HG03342 (cell line): ENCODE measurements around the gene ATAD1.
"Not testable (repeated sequence)": the region's sequence is repeated elsewhere in the genome, so short reads cannot be mapped to it uniquely, and the experiment has no call there.

Source experiments
- ATAC-seq: cut with Tn5 transposase; IDR thresholded peaks from one replicate; pipeline ENCODE4 v1.9.1; 2021; ENCODE audit warnings: mild to moderate bottlenecking, moderate library complexity; ENCODE audit not compliant: unreplicated experiment

The ATAD1 gene, protein sequence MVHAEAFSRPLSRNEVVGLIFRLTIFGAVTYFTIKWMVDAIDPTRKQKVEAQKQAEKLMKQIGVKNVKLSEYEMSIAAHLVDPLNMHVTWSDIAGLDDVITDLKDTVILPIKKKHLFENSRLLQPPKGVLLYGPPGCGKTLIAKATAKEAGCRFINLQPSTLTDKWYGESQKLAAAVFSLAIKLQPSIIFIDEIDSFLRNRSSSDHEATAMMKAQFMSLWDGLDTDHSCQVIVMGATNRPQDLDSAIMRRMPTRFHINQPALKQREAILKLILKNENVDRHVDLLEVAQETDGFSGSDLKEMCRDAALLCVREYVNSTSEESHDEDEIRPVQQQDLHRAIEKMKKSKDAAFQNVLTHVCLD

DNA sequence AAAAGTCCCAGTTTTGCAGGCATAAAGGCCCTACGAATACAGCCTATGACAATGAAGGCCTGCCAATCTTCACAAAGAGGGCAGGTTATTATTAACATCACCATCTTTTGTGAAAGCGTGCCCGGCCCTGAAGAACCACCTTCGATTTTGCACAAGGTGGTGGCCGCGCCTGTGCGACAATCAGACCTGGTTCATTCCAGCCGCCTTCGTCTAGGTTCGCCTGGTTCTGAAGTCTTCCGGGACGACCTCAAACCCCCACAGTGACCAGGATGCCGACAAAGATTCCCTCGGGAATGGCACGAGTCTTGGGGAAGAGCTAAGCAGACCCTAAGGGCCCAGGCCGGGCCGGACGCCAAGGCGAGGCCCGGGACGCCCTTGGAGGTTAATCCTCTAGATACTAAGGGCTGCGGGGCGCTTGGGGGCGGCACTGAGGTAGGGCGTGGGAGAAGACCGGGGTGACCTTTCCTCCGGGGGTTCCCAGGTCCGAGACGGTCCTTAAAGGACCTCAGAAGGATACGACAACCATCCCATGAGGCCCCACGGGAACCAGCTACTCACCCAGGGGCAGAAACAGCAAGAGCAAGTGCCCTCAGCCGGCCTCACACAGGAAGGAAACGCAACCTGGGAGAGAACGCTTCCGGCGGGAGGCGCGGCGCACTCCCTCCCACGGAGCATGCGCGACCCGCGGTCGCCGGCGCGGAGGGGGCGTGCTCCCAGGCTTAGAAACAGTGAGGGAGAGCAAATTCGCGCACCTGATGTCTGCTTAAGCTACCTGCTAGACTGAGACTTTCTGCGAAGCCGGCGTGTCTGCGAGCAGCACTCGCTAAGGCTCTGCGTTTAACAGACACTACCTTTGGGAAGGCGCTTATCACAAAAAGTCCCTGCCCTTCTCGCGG lies at the start of gene ATAD1:
TSS of gene ATAD1 (minus strand) at position 618 of the 896 bp plus-strand sequence. CDS start 3,627 bp downstream, outside the sequence.
- ATAC-seq, result peak; percentile 67

DNA sequence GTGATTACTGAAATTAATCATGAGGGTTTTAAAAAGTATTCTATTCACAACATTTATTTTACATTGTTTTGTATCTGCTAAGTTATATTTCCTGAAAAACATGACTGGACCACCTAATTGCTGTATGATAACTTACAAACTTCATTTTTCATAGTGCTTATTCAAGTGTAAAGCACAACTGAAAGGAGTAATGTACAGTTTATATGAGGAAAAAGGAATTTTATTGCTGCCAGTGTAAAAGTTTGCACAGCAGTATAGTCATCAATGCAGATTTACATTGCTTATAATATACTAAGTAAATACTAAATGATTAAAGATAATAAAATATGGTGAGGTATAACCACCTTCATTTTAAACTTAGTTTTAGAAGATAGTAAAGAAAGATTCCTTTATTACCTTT lies 49.4 kb upstream of the ATAD1 start:
- ATAC-seq, result no peak

DNA sequence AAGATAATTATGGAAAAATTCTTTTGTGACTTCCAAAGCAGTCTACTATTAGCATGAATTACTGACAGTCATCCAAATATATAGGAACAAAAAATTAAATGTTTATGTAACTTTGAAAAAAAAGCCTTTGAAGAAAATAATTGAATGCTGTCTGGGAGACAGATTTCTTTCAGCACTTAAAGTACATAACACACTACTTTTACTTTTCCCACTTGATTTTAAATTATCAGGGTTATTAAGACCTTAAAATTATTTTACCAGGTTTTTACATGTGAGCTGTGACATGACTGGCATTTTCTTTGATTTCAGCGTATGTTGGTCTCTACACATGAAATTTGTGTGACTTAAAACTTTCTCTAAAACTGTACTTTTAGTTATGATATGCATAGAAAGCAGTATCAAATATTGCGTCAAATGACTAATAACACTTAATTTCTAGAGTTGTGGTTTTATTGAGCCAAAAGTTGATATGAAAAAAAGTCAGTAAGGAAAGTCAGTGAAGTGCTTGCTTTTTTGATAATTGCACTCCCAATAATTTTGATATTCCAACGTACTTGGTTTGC lies 48.5 kb upstream of the ATAD1 start:
- no peak for ATAC-seq

DNA sequence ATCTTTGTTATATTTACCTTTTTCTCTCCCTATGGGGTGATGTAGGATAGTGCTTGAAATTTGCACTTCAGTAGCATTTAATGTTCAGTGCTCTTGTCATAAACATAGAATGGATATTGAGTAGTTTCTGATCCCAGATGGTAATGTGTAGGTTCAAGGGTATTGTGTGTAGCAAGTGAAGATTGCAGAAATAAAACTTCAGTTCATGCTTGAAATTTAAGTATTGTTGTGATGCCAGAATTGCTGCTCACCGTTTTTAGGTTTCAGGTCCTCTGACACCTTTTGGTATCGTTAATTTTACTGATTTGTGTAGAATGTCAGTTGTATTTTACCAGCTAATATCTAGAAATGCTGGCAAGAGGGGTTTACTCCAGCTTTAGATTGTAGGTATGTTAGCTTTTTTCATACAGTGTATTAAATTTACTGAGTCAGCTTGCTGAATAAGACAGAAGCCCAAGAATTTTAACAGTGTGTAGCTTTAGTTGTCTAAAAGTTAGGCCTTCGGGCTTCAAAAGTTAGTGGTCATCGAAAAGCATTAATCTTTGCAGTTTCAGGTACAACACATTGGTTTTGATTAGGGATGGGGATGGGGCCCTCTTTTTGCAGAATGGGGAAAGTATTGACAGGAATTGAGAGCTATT lies 47.3 kb upstream of the ATAD1 start:
- ATAC-seq, result no peak

DNA sequence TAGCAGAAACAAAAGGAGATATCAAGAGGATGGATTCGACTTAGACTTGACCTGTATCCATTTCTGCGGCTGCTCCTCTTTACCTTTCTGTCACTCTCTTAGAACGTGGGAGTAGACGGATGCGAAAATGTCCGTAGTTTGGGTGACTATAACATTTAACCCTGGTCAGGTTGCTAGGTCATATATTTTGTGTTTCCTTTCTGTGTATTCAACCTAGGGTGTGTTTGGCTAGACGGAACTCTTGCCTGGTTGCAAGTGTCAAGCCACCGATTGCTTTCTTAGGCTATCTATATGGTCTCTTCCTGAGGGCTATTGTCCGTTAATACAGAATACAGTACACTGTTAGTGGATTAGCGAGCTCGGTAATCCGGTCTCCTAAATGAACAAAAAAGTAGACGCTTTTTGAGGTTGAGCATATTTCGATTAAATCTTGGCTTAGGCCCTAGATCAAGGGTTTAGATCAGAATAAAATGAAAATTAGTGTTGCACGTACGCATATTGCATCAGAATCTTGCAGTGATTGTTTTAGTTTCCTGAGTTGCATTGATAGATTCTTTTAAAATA lies 46.6 kb upstream of the ATAD1 start:
- no peak for ATAC-seq

DNA sequence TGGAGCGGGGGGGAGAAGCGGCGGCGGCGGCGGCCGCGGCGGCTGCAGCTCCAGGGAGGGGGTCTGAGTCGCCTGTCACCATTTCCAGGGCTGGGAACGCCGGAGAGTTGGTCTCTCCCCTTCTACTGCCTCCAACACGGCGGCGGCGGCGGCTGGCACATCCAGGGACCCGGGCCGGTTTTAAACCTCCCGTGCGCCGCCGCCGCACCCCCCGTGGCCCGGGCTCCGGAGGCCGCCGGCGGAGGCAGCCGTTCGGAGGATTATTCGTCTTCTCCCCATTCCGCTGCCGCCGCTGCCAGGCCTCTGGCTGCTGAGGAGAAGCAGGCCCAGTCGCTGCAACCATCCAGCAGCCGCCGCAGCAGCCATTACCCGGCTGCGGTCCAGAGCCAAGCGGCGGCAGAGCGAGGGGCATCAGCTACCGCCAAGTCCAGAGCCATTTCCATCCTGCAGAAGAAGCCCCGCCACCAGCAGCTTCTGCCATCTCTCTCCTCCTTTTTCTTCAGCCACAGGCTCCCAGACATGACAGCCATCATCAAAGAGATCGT lies 46.0 kb upstream of the ATAD1 start:
- ATAC-seq, result not testable (repeated sequence)

DNA sequence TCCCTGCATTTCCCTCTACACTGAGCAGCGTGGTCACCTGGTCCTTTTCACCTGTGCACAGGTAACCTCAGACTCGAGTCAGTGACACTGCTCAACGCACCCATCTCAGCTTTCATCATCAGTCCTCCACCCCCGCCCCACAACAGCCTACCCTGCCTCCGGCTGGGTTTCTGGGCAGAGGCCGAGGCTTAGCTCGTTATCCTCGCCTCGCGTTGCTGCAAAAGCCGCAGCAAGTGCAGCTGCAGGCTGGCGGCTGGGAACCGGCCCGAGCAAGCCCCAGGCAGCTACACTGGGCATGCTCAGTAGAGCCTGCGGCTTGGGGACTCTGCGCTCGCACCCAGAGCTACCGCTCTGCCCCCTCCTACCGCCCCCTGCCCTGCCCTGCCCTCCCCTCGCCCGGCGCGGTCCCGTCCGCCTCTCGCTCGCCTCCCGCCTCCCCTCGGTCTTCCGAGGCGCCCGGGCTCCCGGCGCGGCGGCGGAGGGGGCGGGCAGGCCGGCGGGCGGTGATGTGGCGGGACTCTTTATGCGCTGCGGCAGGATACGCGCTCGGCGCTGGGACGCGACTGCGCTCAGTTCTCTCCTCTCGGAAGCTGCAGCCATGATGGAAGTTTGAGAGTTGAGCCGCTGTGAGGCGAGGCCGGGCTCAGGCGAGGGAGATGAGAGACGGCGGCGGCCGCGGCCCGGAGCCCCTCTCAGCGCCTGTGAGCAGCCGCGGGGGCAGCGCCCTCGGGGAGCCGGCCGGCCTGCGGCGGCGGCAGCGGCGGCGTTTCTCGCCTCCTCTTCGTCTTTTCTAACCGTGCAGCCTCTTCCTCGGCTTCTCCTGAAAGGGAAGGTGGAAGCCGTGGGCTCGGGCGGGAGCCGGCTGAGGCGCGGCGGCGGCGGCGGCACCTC lies 45.3 kb upstream of the ATAD1 start, which contains the start of the genes KLLN and PTEN:
TSS of gene KLLN (minus strand) at position 481 of the 891 bp plus-strand sequence. CDS start 1,046 bp downstream, outside the sequence.
TSS of gene PTEN (plus strand) at position 573 of the 891 bp plus-strand sequence. CDS start 845 bp downstream, outside the sequence.
- ATAC-seq, result peak; percentile 34

DNA sequence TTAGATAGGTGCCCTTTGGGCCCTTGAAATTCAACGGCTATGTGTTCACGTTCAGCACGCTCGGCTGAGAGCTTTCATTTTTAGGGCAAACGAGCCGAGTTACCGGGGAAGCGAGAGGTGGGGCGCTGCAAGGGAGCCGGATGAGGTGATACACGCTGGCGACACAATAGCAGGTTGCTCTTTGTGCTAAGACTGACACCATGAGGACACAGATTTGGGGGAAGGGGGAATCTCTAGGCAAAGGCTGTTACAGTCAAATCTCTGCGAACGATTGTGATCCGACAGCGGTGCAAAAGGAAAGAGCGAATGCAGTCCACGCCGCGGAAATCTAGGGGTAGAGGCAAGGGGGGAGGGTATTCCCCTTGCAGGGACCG lies 44.6 kb upstream of the ATAD1 start:
- peak; percentile 13 for ATAC-seq

DNA sequence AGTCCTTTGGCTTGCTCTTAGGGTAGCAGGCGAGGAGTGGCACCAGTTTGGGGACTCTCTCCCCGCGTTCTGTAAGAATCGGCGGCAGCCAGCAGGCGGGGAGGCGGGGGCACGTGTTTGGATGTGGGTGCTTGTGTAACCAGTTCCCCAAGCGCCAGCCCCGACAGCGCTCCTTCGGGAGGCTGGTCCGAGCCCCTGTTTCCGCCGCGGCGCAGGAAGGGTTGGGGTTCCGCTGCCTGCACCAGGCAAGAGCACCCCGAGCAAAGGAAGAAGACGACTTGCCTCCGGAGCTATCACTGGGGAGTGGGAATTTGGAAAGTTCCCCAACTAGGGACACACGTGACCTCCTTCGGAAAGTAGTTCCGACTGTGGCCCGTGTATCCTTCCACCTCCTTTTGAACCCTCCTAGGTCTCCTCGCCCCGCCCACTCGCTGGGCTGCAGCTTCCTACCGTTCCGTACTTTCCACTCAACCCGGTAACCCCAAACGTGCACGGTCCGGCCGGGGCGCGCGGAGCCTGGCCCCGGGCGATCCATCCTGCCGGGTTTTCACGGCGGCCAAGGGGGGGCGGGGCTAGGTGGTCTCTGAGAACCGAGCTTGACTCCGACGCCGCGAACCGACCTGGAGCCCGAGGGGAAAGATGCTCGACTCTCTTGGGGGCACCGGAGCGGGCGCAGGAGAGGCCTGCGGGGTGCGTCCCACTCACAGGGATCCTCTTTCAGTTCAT lies 44.1 kb upstream of the ATAD1 start:
- ATAC-seq, result peak; percentile 39

DNA sequence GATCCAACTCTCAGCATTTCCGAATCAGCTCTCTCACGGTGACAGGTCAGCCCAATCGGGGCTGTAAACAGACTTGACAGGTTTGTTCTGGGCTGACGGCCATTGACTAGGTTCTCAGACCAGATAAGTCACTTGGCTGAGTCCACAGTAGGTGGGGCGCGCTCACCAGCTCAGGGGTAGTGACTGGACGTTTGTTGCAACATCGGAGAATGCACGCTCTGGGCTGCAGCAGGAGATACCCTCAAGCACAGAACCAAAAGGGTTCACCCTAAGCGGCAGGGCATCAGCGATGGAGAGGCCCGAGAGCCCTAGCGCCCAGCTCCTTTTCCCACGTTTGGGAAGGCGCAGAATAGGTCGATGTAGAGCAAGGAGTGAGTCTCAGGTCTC lies 43.5 kb upstream of the ATAD1 start:
- peak; percentile 7 for ATAC-seq

DNA sequence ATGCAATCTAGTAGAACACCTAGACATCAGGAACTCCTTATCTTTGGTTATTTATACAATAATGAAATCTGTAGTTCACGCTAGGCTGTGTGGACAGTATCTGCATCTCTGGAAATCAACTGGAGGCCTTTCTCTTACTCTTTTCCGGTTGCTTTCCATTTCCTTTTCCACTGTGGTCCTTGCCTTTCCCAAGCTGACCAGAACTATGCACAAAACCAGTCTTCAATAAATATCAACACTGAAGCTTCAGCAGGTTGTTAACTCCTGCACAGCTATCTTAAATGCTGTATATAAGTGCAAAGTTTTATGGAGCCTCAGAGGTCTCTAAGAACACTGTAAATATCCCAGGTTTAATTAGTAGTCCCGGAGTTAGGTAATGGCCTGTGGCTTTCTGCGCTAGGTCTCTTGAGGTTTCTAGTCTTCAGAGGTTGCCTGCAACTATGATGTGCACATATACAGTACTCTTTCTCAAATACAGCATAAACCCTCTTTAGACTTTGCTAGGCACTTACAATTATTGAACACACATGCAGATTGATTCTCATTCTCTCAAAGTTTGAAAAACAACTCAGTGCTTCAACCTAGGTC lies 42.9 kb upstream of the ATAD1 start:
- ATAC-seq, result no peak

DNA sequence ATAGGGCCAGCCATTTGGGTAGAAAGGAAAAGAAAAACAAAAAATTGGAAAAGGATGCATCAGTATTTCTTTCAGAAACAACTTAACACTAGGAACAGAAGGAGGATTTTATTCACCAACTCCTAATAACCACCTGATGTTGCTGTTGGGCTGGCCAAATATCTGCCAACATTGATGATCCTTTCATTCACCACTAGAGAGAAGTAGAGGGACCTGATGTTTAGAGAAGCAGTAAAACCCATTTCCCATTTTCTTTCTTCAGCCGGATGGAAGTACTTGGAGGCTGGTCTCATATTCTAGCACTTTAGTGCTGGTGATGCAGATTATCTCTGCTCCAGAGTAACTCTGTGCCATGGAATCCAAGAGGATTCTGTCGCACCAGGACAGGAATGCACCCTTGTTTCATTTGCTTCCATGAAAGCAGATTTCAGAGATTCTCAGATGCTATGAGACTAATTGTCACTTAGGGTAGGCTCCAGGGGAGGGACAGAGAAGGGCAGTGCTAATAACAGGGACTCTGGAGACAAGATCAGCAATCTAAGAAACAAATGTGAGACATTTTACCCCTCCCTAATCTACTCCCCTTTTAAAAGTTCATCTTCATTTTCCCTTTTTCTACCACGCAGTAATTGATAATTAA lies 42.2 kb upstream of the ATAD1 start:
- no peak for ATAC-seq

DNA sequence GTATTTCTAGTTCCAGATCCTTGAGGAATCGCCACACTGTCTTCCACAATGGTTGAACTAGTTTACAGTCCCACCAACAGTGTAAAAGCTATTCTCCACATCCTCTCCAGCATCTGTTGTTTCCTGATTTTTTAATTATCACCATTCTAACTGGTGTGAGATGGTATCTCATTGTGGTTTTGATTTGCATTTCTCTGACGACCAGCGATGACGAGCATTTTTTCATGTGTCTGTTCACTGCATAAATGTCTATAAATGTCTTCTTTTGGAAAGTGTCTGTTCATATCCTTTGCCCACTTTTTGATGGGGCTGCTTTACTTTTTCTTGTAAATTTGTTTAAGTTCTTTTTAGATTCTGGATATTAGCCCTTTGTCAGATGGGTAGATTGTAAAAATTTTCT lies 37.6 kb upstream of the ATAD1 start:
- ATAC-seq, result not testable (repeated sequence)

DNA sequence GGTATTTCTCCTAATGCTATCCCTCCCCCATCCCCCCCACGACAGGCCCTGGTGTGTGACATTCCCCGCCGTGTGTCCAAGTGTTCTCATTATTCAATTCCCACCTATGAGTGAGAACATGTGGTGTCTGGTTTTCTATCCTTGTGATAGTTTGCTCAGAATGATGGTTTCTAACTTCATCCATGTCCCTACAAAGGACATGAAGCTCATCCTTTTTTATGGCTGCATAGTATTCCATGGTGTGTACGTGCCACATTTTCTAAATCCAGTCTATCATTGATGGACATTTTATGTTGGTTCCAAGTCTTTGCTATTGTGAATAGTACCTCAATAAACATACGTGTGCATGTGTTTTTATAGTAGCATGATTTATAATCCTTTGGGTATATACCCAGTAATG lies 37.2 kb upstream of the ATAD1 start:
- ATAC-seq, result not testable (repeated sequence)

DNA sequence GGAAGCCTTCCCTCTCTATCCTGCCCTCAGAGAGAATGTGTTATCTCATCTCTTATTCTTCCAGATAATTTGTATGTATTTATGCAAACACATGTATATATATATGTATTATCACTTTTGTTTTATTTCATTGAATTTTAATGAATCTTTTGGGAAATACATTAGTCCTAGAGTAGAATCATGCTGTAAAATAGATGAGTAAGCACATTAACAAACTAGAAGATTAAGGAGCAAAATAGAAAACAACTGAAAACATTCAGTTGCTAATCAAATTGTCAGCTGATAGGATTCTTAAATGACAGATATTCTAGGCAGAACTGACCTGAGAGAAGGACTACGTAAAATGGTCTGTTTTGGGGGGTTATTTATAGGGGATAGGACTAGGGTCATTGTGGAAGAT lies 34.1 kb upstream of the ATAD1 start:
- ATAC-seq, result no peak

DNA sequence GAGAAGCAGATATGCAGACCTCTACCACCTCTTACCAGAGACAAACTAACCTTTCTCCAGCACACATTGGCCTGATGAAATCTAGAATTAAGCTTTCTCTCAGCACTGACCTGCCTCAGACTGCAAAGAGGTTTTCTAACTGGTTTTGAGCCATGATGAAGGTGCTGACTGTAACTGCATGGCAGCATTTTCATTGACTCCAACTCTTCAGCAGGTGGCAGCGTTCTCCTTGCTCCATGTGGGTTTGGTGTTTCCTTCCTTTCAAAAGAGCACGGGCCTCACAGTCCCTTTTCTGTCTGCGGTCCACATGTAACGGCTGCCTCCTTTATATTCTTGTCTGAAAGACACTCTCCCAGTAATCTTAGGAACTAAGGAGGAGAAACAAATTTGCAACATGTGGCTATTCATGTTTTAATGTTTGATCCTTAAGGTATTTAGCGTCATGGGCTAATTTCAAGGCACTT lies 32.7 kb upstream of the ATAD1 start:
- ATAC-seq, result no peak

DNA sequence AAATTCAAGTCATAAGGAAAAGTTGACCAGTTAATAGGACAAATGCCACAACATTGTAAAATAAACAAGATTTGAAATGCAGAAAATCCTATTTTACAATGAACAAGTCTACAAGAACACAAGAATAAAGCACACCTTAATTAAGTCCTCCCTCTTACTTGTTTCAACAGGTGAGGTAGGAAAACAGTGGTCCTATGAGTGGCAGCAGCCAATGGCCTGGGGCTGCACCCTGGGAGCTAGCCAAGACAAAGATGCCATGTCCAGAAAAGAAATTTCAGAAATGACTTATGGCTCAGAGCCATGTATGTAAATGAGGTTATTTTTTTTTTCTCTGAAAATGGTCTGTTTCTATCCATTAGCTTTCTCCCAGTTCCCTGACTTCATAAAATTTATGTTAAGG lies 31.0 kb upstream of the ATAD1 start:
- no peak for ATAC-seq

DNA sequence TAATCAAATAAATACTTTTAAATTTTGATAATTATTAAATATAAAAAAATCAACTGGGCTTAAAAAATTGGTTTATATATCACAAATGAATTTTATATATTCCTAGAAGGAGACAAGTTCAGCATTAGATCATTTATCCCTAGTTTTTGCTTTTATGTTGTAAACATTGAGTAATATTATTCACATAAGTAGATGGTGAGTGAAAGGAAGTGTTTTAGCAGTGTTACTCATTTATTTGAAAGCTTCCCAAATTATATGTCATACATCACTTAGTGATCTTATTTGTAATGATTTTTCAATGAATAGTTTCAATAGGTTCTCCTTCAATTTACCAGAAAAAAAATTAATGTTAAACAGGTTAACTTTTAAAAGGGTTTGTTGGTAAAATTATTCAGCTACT lies 29.5 kb upstream of the ATAD1 start:
- ATAC-seq, result no peak
